Ramos (cell line): ENCODE results near the gene PDE1C.

ENCODE experiments used
- in situ Hi-C: fragments of 300-500 bp; cut with MboI; formaldehyde crosslinking; loops from one replicate; pipeline ENCODE4 v1.14.3; 2022; ENCODE audit warnings: low sequenced_read_pairs; ENCODE audit not compliant: unreplicated experiment

PDE1C gene

DNA sequence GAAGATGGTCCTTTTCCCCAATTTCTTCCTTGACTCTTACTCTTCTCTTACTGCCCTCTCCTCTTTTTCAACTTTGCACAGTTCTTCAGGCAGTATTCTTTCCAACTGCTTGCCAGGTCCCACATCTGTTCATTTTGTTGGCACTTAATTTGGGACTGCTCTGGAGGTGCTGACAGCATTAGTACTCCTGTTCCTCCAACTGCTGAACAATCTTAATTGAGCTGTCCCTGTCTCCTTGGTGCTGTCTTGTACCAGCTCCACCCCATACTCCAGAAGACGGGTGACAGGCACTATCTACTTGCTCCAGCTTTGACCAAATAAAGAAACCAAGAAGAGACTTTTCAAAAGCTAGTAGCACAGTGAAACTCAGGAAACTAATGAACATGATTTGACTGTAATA, 160.0 kb downstream of the PDE1C start:
- in situ Hi-C loops, result no loop called here

DNA sequence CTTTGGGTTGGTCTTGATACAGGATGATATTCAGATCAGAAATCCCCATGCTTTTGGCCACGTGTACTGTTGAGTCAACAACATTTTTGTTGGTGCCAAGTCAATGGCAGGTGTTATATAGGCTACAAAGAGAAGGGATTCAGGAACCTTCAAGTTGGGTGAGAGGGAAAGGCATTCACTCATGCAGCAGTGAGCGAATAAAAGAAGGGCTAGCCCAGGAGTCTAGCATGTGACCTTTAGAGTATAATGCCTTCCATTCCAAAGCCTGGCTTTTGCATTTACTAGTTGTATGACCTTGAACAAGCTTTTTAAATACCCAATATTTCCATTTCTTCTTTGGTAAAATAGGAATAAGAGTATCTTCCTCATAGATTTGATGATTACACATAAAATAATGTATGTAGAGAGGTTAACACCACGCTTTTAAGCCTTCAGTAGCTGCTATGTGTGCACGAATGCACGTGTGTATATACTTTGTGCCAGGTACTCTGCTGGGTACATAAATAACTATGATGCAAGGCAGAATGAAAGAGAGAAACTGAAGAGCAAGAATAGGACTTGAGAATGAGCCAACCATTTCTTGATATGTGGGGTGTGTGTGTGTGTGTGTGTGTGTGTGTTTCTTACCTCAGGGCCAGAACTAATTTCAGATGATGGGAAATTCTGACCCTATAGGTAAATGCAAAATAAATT, 163.6 kb downstream of the PDE1C start:
- in situ Hi-C loops, result no loop called here

DNA sequence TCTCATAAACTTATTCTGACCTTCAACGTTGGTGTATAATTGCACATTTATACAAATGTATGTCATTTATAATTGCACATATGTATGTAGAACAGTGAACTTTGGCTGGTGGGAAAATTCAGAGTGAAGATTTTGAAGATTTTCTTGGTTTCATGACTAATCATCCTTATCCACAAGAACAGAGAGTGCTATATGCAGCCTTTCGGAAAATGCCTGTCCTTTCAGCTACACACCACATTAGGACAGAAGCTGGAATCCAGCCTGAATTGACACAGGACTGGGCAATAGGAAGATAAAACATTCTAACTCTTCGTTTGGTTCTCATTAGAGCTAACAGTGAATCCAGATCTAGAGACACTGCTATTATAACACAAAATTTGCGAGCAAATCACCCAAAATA, 166.2 kb downstream of the PDE1C start:
- in situ Hi-C loops, result no loop called here

DNA sequence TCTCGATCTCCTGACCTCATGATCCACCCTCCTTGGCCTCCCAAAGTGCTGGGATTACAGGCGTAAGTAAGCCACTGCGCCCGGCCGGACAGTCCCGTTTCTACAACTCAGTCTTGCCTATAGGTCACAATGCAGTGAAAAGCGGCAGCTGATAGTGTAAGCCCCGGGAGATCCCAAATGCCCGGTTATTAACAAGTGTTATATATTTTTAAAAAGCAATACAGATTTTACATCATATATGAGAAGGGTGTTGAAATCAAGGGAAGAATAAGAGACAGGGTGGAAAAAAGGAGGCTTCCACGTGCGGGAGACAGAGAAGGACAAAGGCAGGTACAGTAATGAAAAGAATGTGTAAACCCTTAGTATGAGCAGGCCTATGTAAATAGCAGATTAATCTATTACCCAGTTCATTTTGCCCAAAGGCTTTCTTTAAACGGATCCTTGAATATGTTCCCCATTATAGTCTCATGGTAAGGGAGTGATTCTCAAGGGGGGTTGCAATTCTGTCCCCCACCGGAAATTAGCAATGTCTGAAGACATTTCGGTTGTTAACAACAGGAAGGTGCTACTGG, 170.8 kb downstream of the PDE1C start:
- in situ Hi-C loops, result no loop called here

DNA sequence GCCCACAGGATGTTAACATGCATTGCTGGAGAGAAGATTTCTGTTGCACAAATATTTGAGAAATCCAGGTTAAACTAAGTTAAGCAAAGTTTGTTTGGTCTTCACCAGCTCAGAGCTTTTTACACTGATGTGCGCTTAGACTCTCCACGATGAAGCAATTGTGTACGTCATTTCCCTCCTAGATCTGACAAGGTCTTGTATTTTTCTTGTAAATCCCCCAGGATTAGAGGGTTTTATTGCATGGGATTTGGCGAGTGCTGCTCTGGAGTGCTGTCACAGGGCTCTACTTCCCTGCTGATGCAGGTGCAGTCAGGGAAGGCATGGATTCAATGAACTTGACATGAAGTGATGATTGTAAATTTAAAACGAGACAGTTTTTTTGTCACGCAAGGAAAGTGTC, 173.3 kb downstream of the PDE1C start:
- in situ Hi-C loops, result no loop called here

DNA sequence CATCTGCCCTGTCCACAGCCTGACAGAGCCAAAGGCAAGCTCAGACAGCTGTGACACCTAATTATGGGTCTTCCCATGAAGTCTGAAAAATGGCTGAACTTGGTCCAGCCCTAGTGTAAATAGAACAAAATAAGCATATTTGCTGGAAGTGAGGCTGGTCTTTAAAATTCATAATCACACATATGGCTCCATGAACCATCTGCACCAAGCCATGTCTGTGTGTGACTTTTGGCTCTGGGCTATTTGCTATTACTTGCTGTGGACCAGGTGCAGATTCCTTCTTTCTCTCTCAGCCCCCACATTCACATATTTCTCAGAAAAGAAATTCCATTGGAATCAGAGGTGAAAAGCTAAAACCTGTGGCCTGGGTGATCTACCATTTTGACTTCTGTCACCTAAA, 175.9 kb downstream of the PDE1C start:
- in situ Hi-C loops, result no loop called here

DNA sequence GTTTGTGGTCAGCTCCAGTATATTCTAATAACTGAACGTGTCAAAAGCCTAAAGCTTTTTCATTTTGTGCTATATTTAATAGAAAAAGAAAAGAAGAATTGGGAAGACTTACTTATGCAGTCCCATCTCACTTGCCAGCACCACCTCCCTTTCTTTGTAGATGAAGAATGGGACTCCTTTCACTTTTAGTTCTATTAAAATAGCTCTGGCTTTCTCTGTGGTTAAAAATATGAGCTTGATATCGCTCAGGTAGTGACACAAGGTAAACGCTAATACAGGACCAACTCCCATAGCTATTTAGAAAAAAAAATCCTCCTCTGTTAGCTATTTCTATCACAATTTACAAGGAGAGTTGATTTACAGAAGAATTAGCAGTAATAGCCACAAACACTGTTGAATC, 176.8 kb downstream of the PDE1C start:
- in situ Hi-C loops, result no loop called here

DNA sequence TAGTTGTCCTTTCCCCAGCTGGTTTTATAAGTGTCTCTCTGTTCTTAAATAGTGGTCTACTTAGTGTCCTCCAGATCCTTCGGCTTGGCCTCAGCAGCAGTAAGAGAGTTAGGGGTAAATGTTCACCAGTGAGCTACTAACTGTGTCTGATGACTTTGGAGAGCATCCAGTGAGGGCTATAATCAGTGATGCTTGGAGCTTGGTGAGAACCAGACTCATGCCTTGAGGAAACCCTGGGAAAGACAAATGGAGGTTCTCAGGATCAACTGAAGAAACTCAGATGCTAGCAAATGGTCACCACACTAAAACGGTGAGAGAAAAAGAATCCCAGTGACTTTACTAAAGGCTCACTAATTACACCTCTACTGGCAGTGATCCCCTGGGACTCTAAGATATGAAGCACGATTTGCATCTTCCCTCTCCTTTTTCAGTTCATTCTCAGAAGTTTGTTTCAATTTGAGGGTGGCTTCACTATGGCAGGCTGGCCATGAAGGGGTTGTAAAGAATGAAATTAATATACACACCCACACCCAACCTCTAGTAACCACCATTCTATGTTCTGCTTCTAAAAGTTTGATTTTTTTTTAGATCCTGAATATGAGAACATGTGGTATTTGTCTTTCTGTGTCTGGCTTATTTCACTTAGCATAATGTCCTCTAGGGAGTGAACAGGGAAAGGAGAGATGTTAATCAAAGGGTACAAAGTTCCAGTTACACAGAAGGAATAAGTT, 177.9 kb downstream of the PDE1C start:
- in situ Hi-C loops, result no loop called here

DNA sequence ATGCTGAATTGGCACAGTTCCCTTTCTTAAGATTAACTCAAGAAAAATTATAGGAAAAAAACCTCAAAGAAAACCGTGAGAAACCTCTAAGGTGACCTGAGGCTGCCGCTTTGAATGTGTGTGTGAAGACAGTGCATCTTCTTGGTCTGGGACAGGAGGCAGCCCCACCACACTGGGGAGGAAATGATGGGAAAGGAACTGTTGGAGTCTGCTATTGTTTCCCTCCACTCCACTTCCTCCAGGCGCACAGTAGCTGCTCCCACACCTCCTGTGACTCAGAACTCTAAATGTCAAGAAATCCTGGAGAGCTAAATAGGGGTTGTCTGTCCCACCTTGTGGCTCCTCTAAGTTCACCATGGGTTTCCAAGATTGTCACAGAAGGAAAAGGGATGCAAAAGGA, 179.4 kb downstream of the PDE1C start:
- in situ Hi-C loops, result no loop called here

DNA sequence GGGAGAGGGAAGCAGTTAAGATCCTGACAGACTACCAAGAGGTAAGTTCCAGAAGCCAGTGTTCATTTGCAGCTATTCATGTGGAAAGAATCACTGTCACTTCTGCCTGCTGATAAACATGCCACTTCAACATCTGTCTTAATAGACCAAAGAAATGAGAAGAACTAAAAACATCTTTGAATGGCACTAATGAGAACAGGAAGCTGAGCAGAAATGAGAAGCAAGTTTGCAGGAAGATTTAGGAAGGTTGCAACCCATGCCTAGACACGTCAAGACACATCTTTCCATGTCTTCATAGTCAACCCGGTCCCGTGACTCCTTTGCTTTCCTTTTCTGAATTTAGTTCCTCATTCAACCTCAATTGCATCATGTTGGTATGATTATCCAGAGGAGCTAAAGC, 180.0 kb downstream of the PDE1C start:
- in situ Hi-C loops, result no loop called here

DNA sequence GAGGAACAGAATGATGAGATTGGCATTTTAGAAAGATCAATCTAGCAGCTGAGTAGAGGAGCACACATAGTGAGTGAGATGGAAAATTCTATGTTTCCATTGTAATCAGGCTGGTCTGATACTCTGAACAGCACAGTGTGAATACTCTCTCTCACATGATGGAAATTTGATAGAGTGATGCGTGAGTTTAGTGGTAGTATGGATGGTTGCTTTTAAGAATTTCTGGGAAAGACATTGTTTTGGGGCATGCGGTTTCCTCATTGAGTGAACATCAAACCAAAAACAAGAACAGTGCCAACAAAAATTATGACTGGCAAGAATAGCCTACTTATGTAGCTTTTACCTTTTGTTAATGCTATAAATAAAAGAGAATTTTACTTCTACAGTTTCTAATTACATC, 183.2 kb downstream of the PDE1C start:
- in situ Hi-C loops, result no loop called here

DNA sequence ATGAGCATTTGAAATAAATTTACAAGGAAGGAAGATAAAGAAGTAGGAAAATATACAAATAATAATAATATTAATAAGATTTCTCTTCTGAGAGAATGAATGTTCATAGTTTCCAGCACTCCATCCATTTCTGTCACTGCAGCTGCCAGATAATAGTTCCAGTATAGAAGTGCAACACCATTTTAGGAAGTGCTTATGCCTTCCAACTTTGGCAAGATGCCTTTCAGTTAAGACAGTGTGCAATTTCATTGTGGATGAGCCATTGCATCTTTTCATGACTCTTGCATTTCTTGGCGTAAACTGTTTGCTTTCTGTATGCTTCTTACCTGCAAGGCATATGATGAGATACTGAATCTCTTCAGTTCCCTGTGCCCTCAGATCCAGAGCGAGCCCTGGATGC, 185.0 kb downstream of the PDE1C start:
- in situ Hi-C loops, result no loop called here

DNA sequence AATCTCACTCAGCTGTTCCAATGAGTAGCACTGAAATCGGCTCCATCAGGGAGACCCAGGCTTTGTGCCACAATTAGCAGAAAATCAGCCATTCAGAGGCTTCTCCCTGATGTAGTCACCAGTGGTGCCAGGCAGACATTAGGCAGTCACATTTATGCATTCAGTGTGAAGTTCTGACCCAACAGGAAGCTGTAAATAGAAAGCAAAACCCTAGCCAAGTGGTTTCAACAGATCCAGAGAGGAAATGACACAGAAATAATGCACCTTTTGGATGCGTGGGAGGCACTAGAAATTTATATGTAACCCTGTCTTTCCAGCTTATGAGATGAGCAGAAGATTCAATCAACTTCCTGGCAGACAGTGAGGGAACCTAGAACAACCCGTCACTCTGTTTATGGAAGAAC, 186.4 kb downstream of the PDE1C start:
- in situ Hi-C loops, result no loop called here

DNA sequence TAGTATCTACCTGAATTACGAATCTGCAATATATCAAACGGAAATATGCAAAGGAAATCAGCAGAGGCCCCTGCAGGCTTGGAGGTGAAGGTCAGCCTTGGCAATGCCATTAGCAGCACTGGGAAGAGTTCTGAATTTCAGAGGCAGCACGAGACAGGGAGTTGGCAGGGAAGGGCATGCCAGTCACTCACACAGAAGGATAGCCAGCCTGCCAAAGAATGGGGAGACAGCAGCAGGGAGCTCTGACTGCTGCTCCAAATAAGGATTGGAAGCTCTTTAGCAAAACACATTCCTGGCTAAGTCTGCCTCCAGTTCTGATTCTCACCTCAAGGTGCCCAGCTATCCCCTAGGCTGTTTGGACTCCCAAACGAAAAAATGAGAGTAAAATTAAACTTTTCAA, 188.0 kb downstream of the PDE1C start:
- in situ Hi-C loops, result no loop called here

DNA sequence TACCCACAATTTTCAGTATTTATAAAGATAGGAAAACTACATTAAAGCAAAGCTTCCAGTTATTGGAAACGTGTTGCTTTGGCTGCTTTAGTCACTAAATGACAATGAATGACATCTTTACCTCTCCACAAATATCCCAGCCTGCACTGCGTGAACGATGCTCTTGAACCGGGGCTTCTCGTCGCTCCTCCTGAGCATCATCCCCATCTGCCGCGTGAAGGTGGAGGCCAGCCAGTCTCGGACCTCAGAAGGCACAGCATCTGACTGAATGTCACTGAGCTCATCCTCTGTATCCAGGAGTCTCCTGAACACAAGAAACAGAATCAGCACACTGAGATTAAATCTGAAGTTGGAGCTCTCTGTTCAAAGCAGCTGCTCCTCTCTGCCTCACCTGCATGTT, 191.3 kb downstream of the PDE1C start:
- in situ Hi-C loops, result no loop called here

DNA sequence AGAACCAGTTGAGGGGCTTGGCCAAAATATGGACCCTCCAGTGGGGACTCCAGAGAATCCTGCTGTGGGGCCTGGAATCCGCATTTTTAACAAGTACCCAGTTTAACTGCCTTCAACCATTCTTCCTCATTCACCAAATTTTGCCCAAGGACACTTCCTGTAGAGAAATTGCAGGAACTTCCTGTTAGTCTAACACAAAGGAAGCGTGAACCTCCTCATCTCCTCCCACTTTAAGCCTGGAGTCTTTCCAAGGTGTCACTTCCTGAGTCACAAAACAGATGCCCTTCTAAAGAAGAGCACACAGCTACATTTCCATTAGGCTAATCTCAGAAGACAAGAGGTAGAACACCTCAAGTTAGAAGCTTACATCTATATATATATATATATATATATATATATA, 194.8 kb downstream of the PDE1C start:
- in situ Hi-C loops, result no loop called here

DNA sequence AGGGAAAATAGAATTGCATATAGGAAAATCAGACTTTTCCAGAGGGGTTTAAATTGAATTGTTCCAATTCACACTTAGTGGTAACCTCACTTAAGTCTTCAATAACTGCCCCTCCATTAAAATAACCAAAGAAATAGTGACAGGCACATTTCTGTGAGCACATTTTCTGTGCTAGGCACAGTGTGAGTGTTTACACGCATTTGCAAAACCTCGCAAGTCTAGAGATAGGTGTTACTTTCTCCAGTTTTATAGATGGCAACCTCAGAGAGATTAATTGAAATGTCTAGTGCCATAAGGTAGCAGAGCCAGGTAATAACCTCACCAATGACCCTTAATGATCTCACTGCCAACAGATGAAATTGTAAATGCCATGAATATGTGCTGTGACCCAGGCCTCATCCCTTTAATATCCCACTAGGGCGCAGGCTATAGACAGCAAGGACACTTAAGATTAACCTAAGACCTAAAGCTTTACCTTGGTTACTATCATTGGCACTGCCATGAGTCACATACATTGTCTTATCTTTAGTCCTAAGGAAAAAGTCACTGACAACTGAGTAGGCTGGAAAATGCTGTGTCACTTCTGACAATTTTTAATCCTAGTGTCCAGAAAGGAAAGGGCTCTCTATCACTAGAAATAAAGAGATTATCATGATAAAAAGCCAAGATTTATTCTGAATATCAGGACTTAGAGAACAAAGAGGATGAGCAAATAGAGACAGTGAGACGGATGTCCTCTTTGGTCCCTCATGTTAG, 195.4 kb downstream of the PDE1C start:
- in situ Hi-C loops, result no loop called here

DNA sequence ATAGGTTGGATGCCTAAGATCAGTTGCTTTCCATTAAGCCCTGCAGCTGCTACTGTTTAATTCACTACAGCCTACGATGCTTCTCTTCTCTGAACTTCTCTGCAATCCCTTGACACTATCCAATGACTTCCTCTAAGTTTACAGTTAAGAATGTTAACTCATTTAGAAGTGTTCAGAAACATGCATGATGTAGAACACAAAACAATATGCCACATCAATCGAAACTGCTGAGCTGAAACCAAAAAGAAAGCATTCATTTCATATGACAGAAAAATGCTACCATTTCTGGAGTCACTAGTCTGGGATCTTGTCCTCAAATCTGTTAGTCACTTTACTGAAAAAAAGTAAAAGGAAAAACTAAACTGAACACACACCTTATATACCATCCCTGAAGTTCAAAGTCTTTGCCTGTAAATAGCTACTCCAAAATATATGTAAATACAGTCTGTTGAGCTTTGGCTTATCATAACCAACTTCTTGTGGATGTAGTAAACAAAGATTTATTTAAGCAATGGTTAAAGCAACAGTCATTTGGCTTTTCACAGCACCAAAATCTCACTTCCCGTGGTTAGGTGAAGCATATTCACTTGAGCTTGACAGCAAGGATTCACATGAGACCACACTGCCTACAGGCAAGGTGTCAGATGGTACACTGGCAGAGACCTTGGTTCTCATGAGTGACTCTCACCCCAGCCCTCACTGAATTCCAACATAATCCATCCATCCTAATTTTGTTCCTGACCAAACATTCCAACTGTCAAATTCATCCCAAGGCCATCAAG, 196.2 kb downstream of the PDE1C start:
- in situ Hi-C loops, result no loop called here

DNA sequence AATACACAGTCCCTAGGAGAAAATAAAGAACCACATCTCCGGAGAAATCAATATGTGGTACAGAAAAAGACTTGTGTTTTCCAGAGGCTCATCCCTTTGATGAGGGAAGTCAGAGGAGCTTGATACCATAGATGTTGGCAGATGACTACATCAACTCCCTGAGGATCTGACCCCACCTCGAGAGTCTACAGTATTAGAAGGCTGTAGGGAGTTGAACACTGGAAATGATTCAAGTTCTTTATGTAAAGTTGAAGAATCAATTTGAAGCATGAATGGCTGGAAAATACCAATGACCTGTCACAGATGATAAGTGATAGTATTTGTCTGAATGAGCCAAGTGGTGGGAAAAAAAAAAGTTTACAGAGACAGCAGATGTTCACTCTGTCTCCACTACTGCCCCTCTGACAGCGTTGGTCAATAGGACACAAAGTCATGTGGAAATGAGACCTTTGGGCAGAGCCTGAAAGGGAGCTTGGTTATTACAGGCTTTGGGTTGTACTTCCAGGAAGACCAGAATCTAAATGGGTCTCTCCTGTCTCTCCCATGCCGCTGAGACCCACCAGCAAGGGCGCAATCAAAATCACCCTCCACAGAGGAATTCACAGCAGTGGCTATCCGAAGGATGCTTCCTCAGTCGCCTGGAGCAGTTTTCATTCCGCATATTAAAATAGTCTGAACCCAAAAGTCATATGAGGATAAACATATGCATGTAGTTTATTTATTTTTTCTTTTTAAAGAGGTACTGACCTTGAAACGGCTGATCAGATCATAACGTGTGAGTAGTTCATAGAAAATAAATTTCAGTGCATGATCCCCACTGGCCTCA, 197.4 kb downstream of the PDE1C start:
- in situ Hi-C loops, result no loop called here

DNA sequence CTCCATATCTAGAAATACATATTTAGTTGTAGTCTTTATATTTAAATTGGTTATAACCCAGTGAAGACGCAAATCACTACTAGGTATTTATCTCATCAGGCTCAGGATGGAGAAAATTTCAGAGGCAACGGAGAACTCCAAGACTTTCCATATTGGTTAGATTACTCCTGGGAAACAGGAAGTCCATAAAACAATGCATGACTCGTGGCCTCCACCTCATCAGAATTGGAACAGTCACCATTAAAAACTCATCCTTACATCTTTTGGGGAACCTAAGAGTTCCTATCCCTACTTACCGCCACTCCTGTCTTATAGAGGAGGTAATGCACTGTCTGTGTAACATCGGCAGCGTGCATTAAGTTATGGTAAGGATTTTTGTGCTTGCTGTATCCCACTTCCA, 205.6 kb downstream of the PDE1C start:
- in situ Hi-C loops, result no loop called here
